HepG2 (cell line): ENCODE data around the gene ZNF488. TPM values are rescaled to one million over a fixed set of nuclear protein-coding genes. Genes with fewer than 3 reads are reported as not detected.

Experiments
- ATAC-seq: fragments of 200-7000 bp; cut with Tn5 transposase; 3 replicates; pipeline ENCODE4 v1.9.1; 2020; ENCODE audit warnings: mild to moderate bottlenecking, moderate library complexity
- BruUV-seq: library from RNA; stranded (reverse); fragments of 400-500 nt; replicated peaks from 2 replicates; lab custom pipeline; 2021; lab: Mats Ljungman, UMichigan
- CTCF ChIA-PET: fragments of 300-600 bp; formaldehyde crosslinking; extraction: SDS; loops from one replicate; lab custom pipeline; 2021; ENCODE audit warnings: low total read pairs, inconsistent platforms, low intra/inter-chr PET ratio; lab: Yijun Ruan, JAX
- POLR2A ChIA-PET: fragments of 350-600 bp; sonication (Branson Sonifier 250); formaldehyde crosslinking; loops from one replicate; lab custom pipeline; 2020; ENCODE audit warnings: antibody characterized with exemption, inconsistent platforms; lab: Yijun Ruan, JAX
- DNase-seq: peaks from one replicate; pipeline ENCODE4 v3.0.0-alpha.2; 2015; ENCODE audit warnings: low spot score
- FAIRE-seq: peaks from 3 replicates; lab custom pipeline; 2011; peaks lifted over from hg19 to GRCh38; lab: Jason Lieb, UNC
- H2AFZ ChIP-seq: one replicate; pipeline ENCODE4 v1.6.1; 2011; ENCODE audit warnings: low read length, inconsistent platforms
- H3K27ac ChIP-seq: fragments of 300-600 bp; 3 replicates; pipeline ENCODE4 v1.8.0; 2011; ENCODE audit warnings: mixed run types, mild to moderate bottlenecking, mixed read lengths, low read length, inconsistent platforms; ENCODE audit not compliant: insufficient read depth; ENCODE audit errors: extremely low read length
- H3K27me3 ChIP-seq, 2 experiments: fragments of 200-600 bp in 1 of 2; 2 replicates in 1 of 2; 3 replicates in 1 of 2; pipeline versions ENCODE4 v1.6.0 to v1.8.0; 2011; ENCODE audit warnings: low read length in 2 of 2, mild to moderate bottlenecking in 2 of 2, moderate library complexity in 2 of 2, inconsistent platforms in 1 of 2; ENCODE audit not compliant: insufficient read depth in 2 of 2, control insufficient read depth in 1 of 2
- H3K36me3 ChIP-seq, 2 experiments: fragments of 200-600 bp in 1 of 2; replicated peaks in 1 of 2; 2 replicates in 1 of 2; 3 replicates in 1 of 2; pipeline versions ENCODE4 v1.5.1 to v1.8.0; 2011; ENCODE audit warnings: low read length in 2 of 2, inconsistent platforms in 1 of 2; ENCODE audit not compliant: insufficient read depth in 2 of 2, control insufficient read depth in 1 of 2
- H3K4me1 ChIP-seq: 2 replicates; pipeline ENCODE4 v1.5.1; 2012; ENCODE audit warnings: low read length, inconsistent platforms; ENCODE audit not compliant: insufficient read depth
- H3K4me2 ChIP-seq: 2 replicates; pipeline ENCODE4 v1.6.0; 2011; ENCODE audit warnings: low read depth, low read length, inconsistent platforms
- H3K4me3 ChIP-seq, 3 experiments: fragments of 200-600 bp in 1 of 3; sonication (generic), shearing (Covaris generic) in 1 of 3; replicated peaks in 1 of 3; 2 replicates each; pipeline ENCODE4 v1.5.1; 2011 to 2016; ENCODE audit warnings: low read length in 3 of 3, inconsistent platforms in 2 of 3, low read depth in 2 of 3, mild to moderate bottlenecking in 2 of 3, control low read depth in 1 of 3, mixed read lengths in 1 of 3; ENCODE audit not compliant: insufficient read depth in 1 of 3
- H3K79me2 ChIP-seq: one replicate; pipeline ENCODE4 v1.6.1; 2011; ENCODE audit warnings: low read length, inconsistent platforms; ENCODE audit not compliant: insufficient read depth
- H3K9ac ChIP-seq: 2 replicates; pipeline ENCODE4 v1.6.0; 2011; ENCODE audit warnings: mild to moderate bottlenecking, low read depth, low read length, inconsistent platforms; ENCODE audit not compliant: insufficient read depth
- H3K9me3 ChIP-seq: 2 replicates; pipeline ENCODE4 v1.5.1; 2012; ENCODE audit warnings: mild to moderate bottlenecking, low read length
- H4K20me1 ChIP-seq: 2 replicates; pipeline ENCODE4 v1.6.0; 2011; ENCODE audit warnings: inconsistent platforms, mild to moderate bottlenecking, low read length, moderate library complexity; ENCODE audit not compliant: insufficient read depth
- E2F1 ChIP-seq: sonication (generic); formaldehyde crosslinking; IDR thresholded peaks from 2 replicates; pipeline ENCODE4 v1.5.0; 2020; ENCODE audit warnings: missing genetic modification reagents
- GMEB2 ChIP-seq: IDR thresholded peaks from 2 replicates; pipeline ENCODE4 v1.6.1; 2016; ENCODE audit warnings: missing biosample characterization, missing genetic modification reagents, low read depth
- HNRNPL ChIP-seq: fragments of 200-400 bp; formaldehyde crosslinking; IDR thresholded peaks from 2 replicates; pipeline ENCODE4 v1.6.1; 2017; ENCODE audit warnings: mild to moderate bottlenecking, low read depth, low read length
- ISX ChIP-seq: sonication (generic); formaldehyde crosslinking; conservative IDR thresholded peaks from 2 replicates; pipeline ENCODE4 v1.5.0; 2020; ENCODE audit warnings: missing genetic modification reagents
- ZNF639 ChIP-seq: conservative IDR thresholded peaks from 2 replicates; pipeline ENCODE4 v1.6.1; 2018; ENCODE audit warnings: missing genetic modification reagents
- WGBS: methylation state at CpG from one replicate; pipeline ENCODE4 v1.1.6; 2017; ENCODE audit warnings: low lambda C conversion rate; 5-methylcytosine and 5-hydroxymethylcytosine counted together
- in situ Hi-C: cut with HindIII; loops from 2 replicates; pipeline ENCODE4 v1.10.0; 2017; ENCODE audit warnings: low pct_unique_long_range_greater_than_20kb; ENCODE audit not compliant: extremely low pct_ligation_motif_present
- intact Hi-C: fragments of 100-400 bp; cut with micrococcal nuclease; formaldehyde crosslinking; loops from one replicate; pipeline ENCODE4 v1.10.0; 2022; ENCODE audit not compliant: unreplicated experiment
- polyA plus RNA-seq, 8 experiments: library from polyadenylated mRNA; depleted of rRNA in 3 of 8; stranded (reverse) in 7 of 8; unstranded in 1 of 8; fragments of >200 nt; fragmentation: Illumina TruSeq in 4 of 8; extraction: Trizol in 4 of 8; gene quantifications; 2 replicates each; pipeline versions ENCODE4 v1.2.1 to v1.2.3, GENCODE V29; 2011 to 2016; ENCODE audit warnings: low read depth in 4 of 8, missing spikeins in 1 of 8, mixed read lengths in 1 of 8; ENCODE audit not compliant: insufficient read depth in 1 of 8
- total RNA-seq, 5 experiments: library from RNA; depleted of rRNA; stranded (reverse); fragments of >200 nt; fragmentation: Illumina TruSeq; extraction: Trizol; gene quantifications; 2 replicates each; pipeline ENCODE4 v1.2.3, GENCODE V29; 2016; ENCODE audit warnings: low read depth in 1 of 5

Gene ZNF488
- total and polyA plus RNA-seq, 2 of the 13 experiments (the other 11 are each of a cell fraction or from before 2014, with no cell fraction given), result 0.13 to 0.15 TPM

GRCh38 chr10:47357911-47358310, 26.2 kb downstream of the ZNF488 start:
- 78% methylated on average over 1 of the region's 3 CpGs for WGBS
- ChIA-PET CTCF (no interaction called here), POLR2A (no interaction called here)
- no peak overlapping the region for H3K4me2 ChIP-seq
- no peak overlapping the region for H3K4me3 ChIP-seq
- no peak overlapping the region for H3K27ac ChIP-seq
- H3K27me3 ChIP-seq, result peaks cover under 1 to 2% of the 10 kb centered on the region in 2 experiments; a peak in 2 of 5 replicates
- ATAC-seq, result no peak
- FAIRE-seq, result no peak
- H3K9me3 ChIP-seq, result no peaks in the 10 kb centered on the region
- in situ Hi-C loops, result no loop called here
- H3K79me2 ChIP-seq, result no peaks in the 10 kb centered on the region
- TF ChIP-seq ISX (CRISPR knock-in tag), result no peak
- TF ChIP-seq GMEB2 (CRISPR knock-in tag), result no peak
- no peak for TF ChIP-seq HNRNPL
- no peak for TF ChIP-seq E2F1
- TF ChIP-seq ZNF639 (CRISPR knock-in tag), result no peak
- TF ChIP-seq, all 625 proteins: peak for 0
- BruUV-seq, result no TSS peak
- no peaks in the 10 kb centered on the region for H3K36me3 ChIP-seq
- H2AFZ ChIP-seq, result no peak overlapping the region
- DNase-seq, result no peak
- no peaks in the 10 kb centered on the region for H4K20me1 ChIP-seq
- no peak overlapping the region for H3K9ac ChIP-seq
- intact Hi-C loops, result no loop called here
- no peaks in the 10 kb centered on the region for H3K4me1 ChIP-seq
